HG02588 (cell line): ENCODE data around the gene RBMY1E.
A peak's percentile ranks its signal among the peaks of the same experiment; 100 is the strongest.
"Not testable (repeated sequence)": the region's sequence is repeated elsewhere in the genome, so short reads cannot be mapped to it uniquely, and the experiment has no call there.

ENCODE experiments used
- ATAC-seq: cut with Tn5 transposase; IDR thresholded peaks from one replicate; pipeline ENCODE4 v1.9.1; 2021; ENCODE audit warnings: mild to moderate bottlenecking, moderate library complexity; ENCODE audit not compliant: unreplicated experiment

Gene RBMY1E

GRCh38 chrY:21917932-21918331 lies at the start of gene RBMY1E:
Gene RBMY1E (minus strand): TSS chrY:21918032. CDS start chrY:21916054, 1,978 bp downstream.
- not testable (repeated sequence) for ATAC-seq

- not testable (repeated sequence) for ATAC-seq
These were observed 23.4 kb downstream of the RBMY1E start, which contains the start of gene RBMY1D for GRCh38 chrY:21894426-21894825. Gene RBMY1D (minus strand): TSS chrY:21894526. CDS start chrY:21892513, 2,013 bp downstream.

- ATAC-seq = peak; percentile 86
These were observed 48.3 kb downstream of the RBMY1E start for GRCh38 chrY:21869407-21870076.
